Stimulated activated naive CD8-positive, alpha-beta T cell treated with anti-CD3 and anti-CD28 coated beads, Interleukin-15, Interleukin-2, amounts not matched to agents 100 ng/mL and 50 ng/mL, for 24 hours (primary cell): ENCODE results near the gene ID3.
"Not testable (repeated sequence)": the region's sequence is repeated elsewhere in the genome, so short reads cannot be mapped to it uniquely, and the experiment has no call there.

Experiments
- H3K27ac Mint-ChIP-seq: one replicate; pipeline ENCODE4 v1.8.0; 2021; ENCODE audit warnings: mild to moderate bottlenecking, mixed read lengths
- H3K27me3 Mint-ChIP-seq: one replicate; pipeline ENCODE4 v1.8.0; 2021; ENCODE audit warnings: mixed read lengths
- H3K36me3 Mint-ChIP-seq: one replicate; pipeline ENCODE4 v1.8.0; 2021; ENCODE audit warnings: low read depth, mixed read lengths
- H3K4me1 Mint-ChIP-seq: one replicate; pipeline ENCODE4 v1.8.0; 2021; ENCODE audit warnings: low read depth, mixed read lengths
- H3K4me3 Mint-ChIP-seq: one replicate; pipeline ENCODE4 v1.8.0; 2021; ENCODE audit warnings: mild to moderate bottlenecking, mixed read lengths
- H3K9me3 Mint-ChIP-seq: one replicate; pipeline ENCODE4 v1.8.0; 2021; ENCODE audit warnings: mixed read lengths

ID3 gene

DNA sequence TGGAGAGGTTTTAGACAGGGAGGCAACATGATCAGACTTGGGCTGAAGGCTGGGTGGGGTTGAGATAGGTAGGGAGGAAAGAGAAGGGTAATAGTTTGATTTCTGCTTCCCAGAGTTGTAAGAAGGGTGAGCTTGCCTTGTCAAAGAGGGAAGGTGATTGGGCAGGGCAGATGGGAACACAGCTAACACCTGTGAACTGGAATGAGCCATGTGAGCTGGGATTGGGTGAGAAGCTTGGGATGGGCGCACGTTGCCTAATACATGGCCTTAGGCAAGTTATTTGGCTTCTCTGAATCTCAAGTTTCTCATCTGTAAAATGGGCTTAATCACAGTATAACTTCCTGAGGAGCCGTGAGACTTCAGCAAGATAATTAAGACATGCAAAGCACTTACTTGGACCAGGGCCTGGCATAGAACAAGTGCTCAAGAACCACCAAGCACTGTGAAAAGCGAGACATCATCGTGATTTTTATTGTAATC, 33.8 kb upstream of the ID3 start:
- Mint-ChIP-seq H3K4me1 (peaks cover 95% of the 10 kb centered on the region), H3K36me3 (no peaks in the 10 kb centered on the region), H3K27me3 (no peaks in the 10 kb centered on the region), H3K9me3 (no peaks in the 10 kb centered on the region), H3K27ac (peak overlapping the region; percentile 94), H3K4me3 (peak overlapping the region; percentile 3)

DNA sequence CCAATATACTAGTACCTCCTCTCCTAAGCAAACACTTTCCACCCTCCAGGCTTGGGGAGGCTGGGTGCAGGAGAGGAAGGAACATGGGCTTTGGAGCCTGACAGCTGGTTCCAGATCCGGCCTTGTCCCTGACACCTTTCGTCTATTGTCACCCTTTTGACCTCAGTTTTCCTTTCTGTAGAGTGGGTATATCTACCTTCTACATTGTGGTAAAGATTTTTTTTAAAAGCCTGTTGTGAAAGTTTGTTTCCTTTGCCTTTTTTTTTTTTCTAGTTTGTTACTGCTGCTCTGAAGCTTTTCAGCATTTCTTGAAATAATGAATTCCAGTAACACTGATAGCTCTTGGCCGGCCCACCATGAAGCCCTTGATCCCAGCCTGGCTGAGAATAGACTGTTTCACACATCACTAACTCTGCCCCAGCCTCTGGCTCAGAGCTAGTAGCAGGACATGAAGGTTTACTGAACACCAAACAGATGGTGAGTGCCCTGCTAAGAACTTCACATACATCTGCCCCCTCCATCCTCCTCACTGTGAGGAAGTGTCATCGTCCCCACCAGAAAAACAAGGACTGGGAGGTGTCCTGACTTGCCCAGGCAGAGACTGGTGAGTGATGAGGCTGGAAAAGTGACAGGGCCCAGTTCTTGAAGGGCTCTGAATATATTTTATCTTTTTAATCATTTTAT, 33.0 kb upstream of the ID3 start:
- H3K4me3 Mint-ChIP-seq, result peak overlapping the region; percentile 66
- H3K36me3 Mint-ChIP-seq, result no peaks in the 10 kb centered on the region
- peak overlapping the region; percentile 94 for H3K27ac Mint-ChIP-seq
- no peaks in the 10 kb centered on the region for H3K9me3 Mint-ChIP-seq
- peaks cover 87% of the 10 kb centered on the region for H3K4me1 Mint-ChIP-seq
- H3K27me3 Mint-ChIP-seq, result no peaks in the 10 kb centered on the region

- H3K27me3 Mint-ChIP-seq, result no peaks in the 10 kb centered on the region
- peak overlapping the region; percentile 74 for H3K4me3 Mint-ChIP-seq
- peak overlapping the region; percentile 94 for H3K27ac Mint-ChIP-seq
- H3K36me3 Mint-ChIP-seq, result no peaks in the 10 kb centered on the region
- peaks cover 80% of the 10 kb centered on the region for H3K4me1 Mint-ChIP-seq
- H3K9me3 Mint-ChIP-seq, result no peaks in the 10 kb centered on the region
These were observed 32.3 kb upstream of the ID3 start for GRCh38 chr1:23591460-23592208.

GRCh38 chr1:23590058-23590783, 30.9 kb upstream of the ID3 start:
- Mint-ChIP-seq H3K4me3 (peak overlapping the region; percentile 49), H3K4me1 (peaks cover 78% of the 10 kb centered on the region), H3K36me3 (no peaks in the 10 kb centered on the region), H3K9me3 (no peaks in the 10 kb centered on the region), H3K27ac (peak overlapping the region; percentile 94), H3K27me3 (no peaks in the 10 kb centered on the region)

DNA sequence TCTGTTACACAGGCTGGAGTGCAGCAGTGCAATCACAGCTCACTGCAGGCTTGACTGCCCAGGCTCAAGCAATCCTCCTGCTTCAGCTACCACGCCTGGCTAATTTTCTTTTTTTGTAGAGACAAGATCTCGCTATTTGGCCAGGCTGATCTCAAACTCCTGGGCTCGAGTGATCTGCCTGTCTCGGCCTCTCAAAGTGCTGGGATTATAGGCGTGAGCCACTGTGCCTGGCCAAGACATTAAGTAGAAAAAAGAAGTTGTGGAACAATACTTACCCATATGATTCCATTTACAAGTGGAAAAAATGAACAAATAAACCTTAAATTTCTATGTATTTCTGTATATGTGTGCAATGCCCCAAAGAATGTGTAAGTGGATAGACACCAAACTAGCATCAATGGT, 30.3 kb upstream of the ID3 start:
- H3K9me3 Mint-ChIP-seq, result no peaks in the 10 kb centered on the region
- no peaks in the 10 kb centered on the region for H3K27me3 Mint-ChIP-seq
- peaks cover 72% of the 10 kb centered on the region for H3K4me1 Mint-ChIP-seq
- H3K27ac Mint-ChIP-seq, result peak overlapping the region; percentile 94
- no peaks in the 10 kb centered on the region for H3K36me3 Mint-ChIP-seq
- H3K4me3 Mint-ChIP-seq, result peak overlapping the region; percentile 49

- Mint-ChIP-seq H3K27me3 (no peaks in the 10 kb centered on the region), H3K4me1 (peaks cover 65% of the 10 kb centered on the region), H3K4me3 (peak overlapping the region; percentile 5), H3K9me3 (no peaks in the 10 kb centered on the region), H3K36me3 (no peaks in the 10 kb centered on the region), H3K27ac (peak overlapping the region; percentile 94)
These were observed 29.6 kb upstream of the ID3 start for GRCh38 chr1:23588749-23589548.

GRCh38 chr1:23585321-23586022, 26.2 kb upstream of the ID3 start:
- Mint-ChIP-seq H3K4me3 (no peak overlapping the region), H3K36me3 (no peaks in the 10 kb centered on the region)

GRCh38 chr1:23583727-23584126, 24.4 kb upstream of the ID3 start:
- H3K36me3 Mint-ChIP-seq, H3K27ac Mint-ChIP-seq, H3K4me3 Mint-ChIP-seq, H3K27me3 Mint-ChIP-seq, H3K9me3 Mint-ChIP-seq: not testable (repeated sequence)
- peaks cover 31% of the 10 kb centered on the region for H3K4me1 Mint-ChIP-seq

More at GRCh38 chr1:23585321-23586022, 26.2 kb upstream of the ID3 start:
- Mint-ChIP-seq H3K27ac (peak overlapping the region; percentile 21), H3K27me3 (no peaks in the 10 kb centered on the region), H3K4me1 (peaks cover 37% of the 10 kb centered on the region), H3K9me3 (no peaks in the 10 kb centered on the region)

DNA sequence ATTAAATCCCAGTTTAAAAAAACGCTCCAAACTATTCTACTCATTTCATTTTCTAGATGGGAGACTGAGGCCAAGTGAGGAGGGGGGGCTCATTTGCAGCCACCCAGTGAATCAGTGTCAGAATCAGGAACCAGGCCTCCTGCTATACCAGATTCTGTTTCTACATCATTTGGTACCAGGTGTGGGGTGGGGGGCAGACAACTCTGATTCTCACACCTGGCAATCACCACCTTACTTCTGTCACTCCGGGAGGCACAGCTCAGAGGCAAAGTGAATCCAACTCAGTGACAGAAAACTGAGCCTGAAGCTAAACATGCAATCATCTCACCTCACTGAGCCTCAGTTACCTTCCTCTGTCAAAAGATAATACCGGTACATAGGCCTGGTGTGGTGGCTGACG, 23.5 kb upstream of the ID3 start:
- Mint-ChIP-seq H3K36me3 (no peaks in the 10 kb centered on the region), H3K27ac (no peak overlapping the region), H3K9me3 (no peaks in the 10 kb centered on the region), H3K4me1 (peaks cover 34% of the 10 kb centered on the region), H3K4me3 (no peak overlapping the region), H3K27me3 (no peaks in the 10 kb centered on the region)

- Mint-ChIP-seq H3K36me3 (no peaks in the 10 kb centered on the region), H3K4me1 (peaks cover 49% of the 10 kb centered on the region), H3K27ac (no peak overlapping the region)
These were observed 21.9 kb upstream of the ID3 start for GRCh38 chr1:23581219-23581618.

GRCh38 chr1:23578997-23579363, 19.7 kb upstream of the ID3 start:
- peak overlapping the region; percentile 2 for H3K4me3 Mint-ChIP-seq
- no peaks in the 10 kb centered on the region for H3K36me3 Mint-ChIP-seq
- peak overlapping the region; percentile 88 for H3K27ac Mint-ChIP-seq
- H3K9me3 Mint-ChIP-seq, result no peaks in the 10 kb centered on the region
- no peaks in the 10 kb centered on the region for H3K27me3 Mint-ChIP-seq
- H3K4me1 Mint-ChIP-seq, result peaks cover 64% of the 10 kb centered on the region

More at GRCh38 chr1:23581219-23581618, 21.9 kb upstream of the ID3 start:
- H3K4me3 Mint-ChIP-seq, result no peak overlapping the region
- no peaks in the 10 kb centered on the region for H3K27me3 Mint-ChIP-seq
- H3K9me3 Mint-ChIP-seq, result no peaks in the 10 kb centered on the region

DNA sequence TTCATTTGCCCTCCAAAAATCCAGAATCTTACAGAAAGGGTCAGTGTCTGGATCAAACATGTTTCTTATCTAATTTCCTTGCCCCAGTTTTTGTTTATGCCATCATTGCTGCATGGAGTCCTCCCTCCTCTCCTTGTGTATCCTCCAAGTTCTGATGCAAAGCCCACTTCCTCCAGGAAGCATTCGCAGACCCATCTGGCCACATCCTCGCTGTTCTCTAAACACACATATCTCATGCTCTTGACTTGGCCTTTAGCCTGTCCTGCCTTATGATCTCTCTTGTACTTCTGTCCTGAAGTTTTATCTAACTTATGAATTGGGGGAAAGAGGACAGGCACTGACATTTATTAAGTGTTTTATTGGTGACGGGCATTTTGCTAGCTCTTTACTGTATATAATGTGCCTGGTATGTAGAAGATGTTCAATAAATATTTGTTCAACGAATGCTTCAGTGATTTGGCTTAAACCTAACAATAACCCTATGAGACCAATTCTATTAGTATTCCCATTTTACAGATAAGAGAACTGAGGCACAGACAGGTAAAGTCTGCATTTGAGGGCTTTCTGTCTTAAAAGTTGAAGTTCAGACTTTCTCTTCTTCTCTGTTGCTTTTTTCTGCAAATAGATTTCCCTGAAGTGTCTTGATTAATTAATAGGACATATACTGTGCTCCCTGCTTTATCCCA, 19.2 kb upstream of the ID3 start:
- Mint-ChIP-seq H3K36me3 (no peaks in the 10 kb centered on the region), H3K27me3 (no peaks in the 10 kb centered on the region), H3K27ac (peak overlapping the region; percentile 88), H3K4me3 (peak overlapping the region; percentile 59), H3K9me3 (no peaks in the 10 kb centered on the region), H3K4me1 (peaks cover 64% of the 10 kb centered on the region)

DNA sequence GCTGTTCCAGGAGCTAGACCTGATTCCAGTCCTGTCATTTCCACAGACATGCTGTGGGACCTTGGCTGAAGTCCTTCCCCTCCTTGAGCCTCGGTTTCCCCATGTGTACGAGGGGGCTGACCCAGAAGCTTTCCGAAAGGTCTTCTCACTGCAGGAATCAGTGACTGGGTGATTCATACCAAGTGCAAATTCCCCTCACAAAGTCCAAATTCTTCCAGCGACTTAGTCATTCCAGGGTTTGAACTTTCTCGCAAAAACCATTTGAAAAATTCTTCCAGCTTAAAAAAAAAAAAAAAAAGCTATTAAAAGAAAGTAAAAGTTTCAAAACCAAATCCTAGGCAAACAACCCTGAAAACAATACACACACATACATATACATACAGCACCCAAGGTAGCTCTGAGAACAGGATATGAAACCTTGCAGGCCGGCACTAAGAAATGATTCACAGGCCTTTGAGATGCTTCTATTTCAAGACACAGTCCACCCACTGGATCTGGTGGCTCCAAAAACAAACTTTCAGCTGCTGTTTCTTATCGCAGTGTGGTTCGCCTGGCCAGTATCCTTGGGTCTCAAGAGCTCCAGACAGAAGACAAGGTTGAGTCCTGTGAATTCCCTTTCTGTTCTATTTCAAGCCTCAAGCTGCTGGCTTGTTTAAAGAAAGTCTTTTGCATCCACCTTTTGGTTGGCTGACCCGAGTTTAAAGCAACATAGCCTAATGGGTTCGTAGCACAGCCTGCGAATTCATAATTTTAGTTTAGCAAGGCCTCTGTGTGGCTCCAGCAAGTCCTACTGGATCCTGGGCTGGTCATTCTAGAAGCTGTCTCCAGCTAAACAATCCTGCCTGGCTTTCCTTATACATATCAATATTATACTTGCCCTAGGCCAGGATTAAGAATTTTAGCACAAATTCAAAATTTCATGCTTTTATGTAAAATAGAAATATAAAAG, 18.0 kb upstream of the ID3 start:
- H3K9me3 Mint-ChIP-seq, result no peaks in the 10 kb centered on the region
- no peaks in the 10 kb centered on the region for H3K27me3 Mint-ChIP-seq
- H3K4me3 Mint-ChIP-seq, result peak overlapping the region; percentile 70
- peaks cover 64% of the 10 kb centered on the region for H3K4me1 Mint-ChIP-seq
- no peaks in the 10 kb centered on the region for H3K36me3 Mint-ChIP-seq
- H3K27ac Mint-ChIP-seq, result peak overlapping the region; percentile 96
